SH-SY5Y (cell line): ENCODE results near the gene PPARD.

Experiments used
- GATA2 ChIP-seq: IDR thresholded peaks from 2 replicates; pipeline ENCODE4 v1.6.1; 2011; ENCODE audit warnings: mild to moderate bottlenecking, low read depth, low read length
- GATA3 ChIP-seq: IDR thresholded peaks from 2 replicates; pipeline ENCODE4 v1.6.1; 2011; ENCODE audit warnings: low read depth, mild to moderate bottlenecking, low read length, moderate library complexity

GRCh38 chr6:35412102-35412501, 69.7 kb downstream of the PPARD start:
- TF ChIP-seq GATA2 (no peak), GATA3 (no peak)
